T-helper 1 cell treated with Interleukin-12 subunit alpha and Interleukin-12 subunit beta and Interleukin-4 antibody, amounts not matched to agents 30 ng/mL and 1 ng/mL, for 36 hours (primary cell): Measurements from ENCODE around the gene SLC1A2. TPM values are rescaled to one million over a fixed set of nuclear protein-coding genes. Genes with fewer than 3 reads are reported as not detected.
"Not testable (repeated sequence)": the region's sequence is repeated elsewhere in the genome, so short reads cannot be mapped to it uniquely, and the experiment has no call there.

Experiments used
- intact Hi-C: fragments of 100-400 bp; cut with micrococcal nuclease; formaldehyde crosslinking; loops from one replicate; pipeline ENCODE4 v1.15.1; 2024
- total RNA-seq: library from RNA; stranded (reverse); gene quantifications from 2 replicates; pipeline ENCODE4 v1.2.3, GENCODE V29; 2022

Gene SLC1A2
- total RNA-seq, 1 donor from 2014 or later: not detected

- intact Hi-C loops: no loop called here
Measured at GRCh38 chr11:35231076-35231860, 188.1 kb downstream of the SLC1A2 start.

DNA sequence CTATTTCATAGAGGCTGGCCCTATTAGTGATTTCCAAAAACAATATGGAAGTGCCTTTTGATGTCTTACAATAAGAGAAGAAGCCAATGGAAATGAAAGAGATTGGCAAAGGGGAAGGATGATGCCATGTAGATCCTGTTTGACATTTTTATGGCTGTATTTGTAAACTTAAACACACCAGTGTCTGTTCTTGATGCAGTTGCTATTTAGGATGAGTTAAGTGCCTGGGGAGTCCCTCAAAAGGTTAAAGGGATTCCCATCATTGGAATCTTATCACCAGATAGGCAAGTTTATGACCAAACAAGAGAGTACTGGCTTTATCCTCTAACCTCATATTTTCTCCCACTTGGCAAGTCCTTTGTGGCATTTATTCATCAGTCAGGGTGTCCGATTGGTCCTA is 189.0 kb downstream of the SLC1A2 start:
- intact Hi-C loops: no loop called here

- intact Hi-C loops: no loop called here
Measured at GRCh38 chr11:35228328-35228725, 191.0 kb downstream of the SLC1A2 start.

GRCh38 chr11:35227576-35228327 is 191.6 kb downstream of the SLC1A2 start:
- intact Hi-C loops: no loop called here

DNA sequence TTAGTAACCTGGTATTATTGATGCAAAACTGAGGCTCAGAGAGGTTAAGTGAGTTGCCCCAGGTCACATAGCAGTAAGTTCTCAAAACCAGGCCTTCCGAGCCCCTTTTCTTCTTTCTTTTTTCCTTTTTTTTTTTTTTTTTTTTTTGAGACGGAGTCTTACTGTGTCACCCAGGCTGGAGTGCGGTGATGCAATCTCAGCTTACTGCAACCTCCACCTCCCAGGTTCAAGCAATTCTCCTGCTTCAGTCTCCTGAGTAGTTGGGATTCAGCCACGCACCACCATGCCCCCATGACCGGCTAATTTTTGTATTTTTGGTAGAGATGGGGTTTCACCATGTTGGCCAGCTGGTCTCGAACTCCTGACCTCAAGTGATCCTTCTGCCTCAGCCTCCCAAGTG is 192.6 kb downstream of the SLC1A2 start:
- intact Hi-C loops: not testable (repeated sequence)

DNA sequence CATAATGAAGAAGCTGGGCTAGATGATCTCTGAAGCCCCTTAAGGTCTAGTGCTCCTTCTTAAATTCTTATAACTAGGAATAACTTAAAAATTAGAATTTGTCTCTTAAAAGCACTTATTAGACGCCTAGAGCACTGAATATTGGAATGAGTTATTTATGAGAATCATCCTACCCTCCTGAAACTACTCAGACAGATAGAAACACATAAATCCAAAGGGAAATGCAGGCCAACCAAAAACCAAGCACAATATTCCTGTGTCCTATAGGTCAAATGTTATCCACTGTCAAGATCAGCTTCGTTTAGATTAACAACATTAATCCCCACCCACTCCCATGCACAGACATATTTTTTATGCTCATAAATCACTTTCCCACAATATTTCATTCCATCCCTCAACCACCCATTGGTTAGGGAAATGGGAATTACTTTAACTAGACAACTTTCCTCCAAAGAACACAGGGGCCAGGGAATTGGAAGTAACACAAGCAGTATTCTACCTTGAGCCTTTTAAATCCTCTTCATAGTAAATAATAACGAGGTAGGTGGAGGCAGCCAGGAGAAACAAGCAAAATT is 193.3 kb downstream of the SLC1A2 start:
- intact Hi-C loops: no loop called here

- intact Hi-C loops: no loop called here
Measured at GRCh38 chr11:35223991-35224390, 195.4 kb downstream of the SLC1A2 start.

DNA sequence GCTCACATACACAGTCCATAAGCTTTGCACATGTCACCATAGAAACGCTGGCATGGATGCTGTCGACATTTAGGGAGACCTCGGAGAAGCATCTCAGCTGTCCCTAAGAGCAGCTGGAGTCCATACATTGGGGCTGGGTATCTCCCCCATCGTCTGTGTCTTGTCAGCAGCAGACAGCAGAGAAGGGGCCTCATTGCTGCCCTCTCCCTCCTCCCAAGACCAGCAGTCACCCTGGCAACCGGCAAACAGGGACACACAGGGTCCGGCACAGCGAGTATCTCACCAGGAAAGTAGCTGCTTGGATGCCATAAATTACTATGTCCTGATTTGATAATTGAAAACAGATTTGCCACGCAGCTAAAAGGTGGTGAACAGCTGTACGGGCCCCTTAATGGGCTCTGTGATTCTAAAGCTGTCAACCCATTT is 196.0 kb downstream of the SLC1A2 start:
- intact Hi-C loops: no loop called here

DNA sequence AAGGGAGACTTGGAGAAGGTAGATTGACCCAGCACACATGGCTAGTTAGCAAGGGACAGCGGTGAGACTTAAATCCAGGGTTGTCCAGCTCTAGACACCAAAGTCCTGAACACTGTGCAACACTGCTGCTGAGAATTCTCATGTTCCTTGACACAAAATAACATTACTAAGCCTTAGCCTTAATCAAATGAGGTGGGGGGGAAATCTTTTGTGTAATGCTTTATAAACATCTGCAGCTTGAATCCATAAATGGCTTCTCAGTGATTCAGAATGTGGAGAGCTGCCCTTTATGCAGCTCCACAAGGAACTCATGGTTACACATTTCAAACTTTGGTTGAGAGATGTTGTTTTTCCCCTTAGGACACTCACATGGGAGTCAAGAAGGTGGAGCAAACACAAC is 200.4 kb downstream of the SLC1A2 start:
- intact Hi-C loops: no loop called here

DNA sequence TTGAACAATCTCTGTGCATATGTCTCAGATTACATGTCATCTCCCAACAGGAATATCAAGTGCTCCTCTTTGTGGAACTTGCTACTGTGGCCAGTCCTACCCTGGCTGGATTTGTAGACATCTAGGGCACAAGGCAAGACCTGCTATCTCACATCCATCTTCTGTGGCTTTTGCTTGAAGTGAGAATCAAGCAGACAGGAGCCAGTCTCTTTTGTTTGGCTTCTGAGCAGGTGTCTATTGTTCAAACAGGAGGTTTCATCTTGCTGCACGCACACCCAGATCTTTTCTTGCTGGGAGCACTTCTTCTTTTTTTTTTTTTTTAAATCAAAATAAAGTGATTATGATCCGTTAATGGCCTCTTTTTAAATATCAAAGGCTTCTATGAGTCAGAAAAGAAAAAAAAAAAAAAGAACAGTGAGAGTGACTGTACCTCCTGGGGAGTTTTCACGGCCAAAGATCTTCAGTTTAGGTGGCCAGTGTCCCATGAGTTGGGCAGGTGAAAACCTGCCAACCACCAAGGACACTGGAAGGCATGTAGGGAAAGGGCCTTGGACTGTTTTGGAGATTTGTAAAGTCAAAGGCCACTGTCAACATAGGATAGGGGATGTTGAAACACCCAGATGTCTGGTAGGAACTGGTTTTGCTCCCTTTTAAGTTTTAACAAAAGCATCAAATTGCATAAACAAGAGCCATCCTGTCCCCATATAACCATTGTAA is 202.2 kb downstream of the SLC1A2 start:
- intact Hi-C loops: loop anchor here (2.0 kb wide), 1 partner anchor 40 kb away; no protein-coding TSS in a partner anchor

DNA sequence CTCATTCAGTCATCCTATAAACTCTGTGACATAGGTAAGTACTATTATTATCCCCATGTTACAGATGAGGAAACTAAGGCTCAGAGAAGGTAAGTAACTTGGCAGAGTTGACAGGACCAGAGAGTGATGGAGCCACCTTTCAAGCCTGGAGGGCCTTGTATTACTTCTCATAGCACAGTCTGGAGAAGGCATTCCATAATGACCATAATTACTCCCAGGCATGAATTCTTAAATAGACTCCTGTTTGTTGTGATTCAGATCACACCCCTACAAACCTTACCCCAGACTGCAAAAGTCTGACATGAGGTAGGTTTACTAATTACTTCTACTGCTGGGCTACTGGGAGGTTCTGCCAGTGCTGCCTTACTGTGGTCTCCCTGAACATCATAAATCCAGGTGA is 203.4 kb downstream of the SLC1A2 start:
- intact Hi-C loops: loop anchor here (2.0 kb wide), 1 partner anchor 39 kb away; no protein-coding TSS in a partner anchor

DNA sequence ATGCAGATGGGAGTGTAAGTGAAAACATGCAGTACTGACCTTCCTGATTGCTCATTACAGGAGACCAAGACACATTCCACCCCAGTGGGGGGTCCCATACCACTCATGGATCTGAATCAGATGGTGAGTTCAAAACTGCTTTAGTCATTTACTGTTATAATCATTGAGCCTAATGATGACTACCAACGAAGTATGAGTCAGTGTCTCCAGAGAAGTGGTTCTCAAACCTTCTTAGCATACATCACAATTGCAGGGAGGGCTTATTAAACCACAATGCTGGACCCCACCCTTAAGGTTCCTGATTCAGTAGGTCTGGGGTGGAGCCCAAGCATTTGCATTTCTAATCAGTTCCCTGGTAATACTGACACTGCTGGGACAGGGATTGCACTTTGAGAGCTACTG is 204.6 kb downstream of the SLC1A2 start:
- intact Hi-C loops: no loop called here

DNA sequence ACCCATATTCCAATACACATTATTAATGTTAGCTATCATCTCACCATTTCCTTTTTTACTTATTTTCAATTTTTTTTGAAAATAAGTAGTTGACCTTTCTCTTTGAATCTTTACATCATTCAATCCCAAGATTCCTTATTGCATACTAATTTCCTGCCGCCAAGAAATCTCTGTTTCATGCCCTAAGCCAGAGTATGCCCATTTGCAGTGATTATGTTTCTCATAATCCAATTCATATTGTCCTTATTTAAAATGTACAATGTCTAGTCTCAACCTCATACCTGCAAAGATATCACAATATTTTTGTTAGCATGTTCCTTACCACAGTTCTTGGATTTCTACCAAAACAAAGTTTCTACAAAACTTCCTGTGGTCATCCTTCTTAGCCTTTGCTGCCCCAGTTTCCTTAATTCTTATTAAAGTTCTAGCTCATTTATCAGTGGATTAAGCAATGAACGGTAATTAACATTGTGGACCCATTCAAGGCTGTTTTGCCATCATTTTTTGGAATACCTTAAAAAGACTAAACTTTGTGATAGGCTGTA is 205.1 kb downstream of the SLC1A2 start:
- intact Hi-C loops: no loop called here

GRCh38 chr11:35211952-35212351 is 207.4 kb downstream of the SLC1A2 start:
- intact Hi-C loops: no loop called here

GRCh38 chr11:35210876-35211546 is 208.3 kb downstream of the SLC1A2 start:
- intact Hi-C loops: no loop called here

- intact Hi-C loops: loop anchor here (10.0 kb wide), 1 partner anchor 276 kb away; no protein-coding TSS in a partner anchor
Measured at GRCh38 chr11:35208795-35209194, 210.6 kb downstream of the SLC1A2 start.

- intact Hi-C loops: loop anchor here (10.0 kb wide), 1 partner anchor 277 kb away; no protein-coding TSS in a partner anchor
Measured at GRCh38 chr11:35207471-35208403, 211.6 kb downstream of the SLC1A2 start.

GRCh38 chr11:35206616-35207015 is 212.7 kb downstream of the SLC1A2 start:
- intact Hi-C loops: loop anchor here (10.0 kb wide), 1 partner anchor 278 kb away; no protein-coding TSS in a partner anchor

GRCh38 chr11:35204614-35205013 is 214.7 kb downstream of the SLC1A2 start:
- intact Hi-C loops: loop anchor here (10.0 kb wide), 1 partner anchor 280 kb away; no protein-coding TSS in a partner anchor
